Keratinocyte (primary cell): Measurements from ENCODE around the gene UPF3A. TPM values are rescaled to one million over a fixed set of nuclear protein-coding genes. Genes with fewer than 3 reads are reported as not detected.

Source experiments
- DNase-seq: peaks from one replicate; pipeline ENCODE4 v3.0.0-alpha.2; 2011; ENCODE audit warnings: low read depth, missing footprints, low spot score
- FAIRE-seq: peaks from 2 replicates; lab custom pipeline; 2011; peaks lifted over from hg19 to GRCh38; lab: Jason Lieb, UNC
- H2AFZ ChIP-seq: 2 replicates; pipeline ENCODE4 v1.6.0; 2012; ENCODE audit warnings: low read length, control low read depth, inconsistent platforms; ENCODE audit not compliant: control insufficient read depth
- H3K27ac ChIP-seq: 2 replicates; pipeline ENCODE4 v1.5.1; 2011; ENCODE audit warnings: low read length; ENCODE audit not compliant: control insufficient read depth, insufficient read depth
- H3K27me3 ChIP-seq: 3 replicates; pipeline ENCODE4 v1.6.0; 2011; ENCODE audit warnings: low read length; ENCODE audit not compliant: control insufficient read depth, insufficient read depth; ENCODE audit errors: extremely low read depth
- H3K36me3 ChIP-seq, 2 experiments: 2 replicates in 1 of 2; 3 replicates in 1 of 2; pipeline ENCODE4 v1.5.1; 2011; ENCODE audit warnings: low read length in 2 of 2, mild to moderate bottlenecking in 1 of 2; ENCODE audit not compliant: control insufficient read depth in 2 of 2, insufficient read depth in 2 of 2; ENCODE audit errors: extremely low read depth in 1 of 2
- H3K4me1 ChIP-seq: 3 replicates; pipeline ENCODE4 v1.5.1; 2011; ENCODE audit warnings: low read length; ENCODE audit not compliant: control insufficient read depth, insufficient read depth; ENCODE audit errors: extremely low read depth
- H3K4me2 ChIP-seq: 3 replicates; pipeline ENCODE4 v1.6.0; 2011; ENCODE audit warnings: low read depth, low read length; ENCODE audit not compliant: control insufficient read depth, insufficient read depth; ENCODE audit errors: extremely low read depth
- H3K4me3 ChIP-seq, 3 experiments: fragments of 200-600 bp in 1 of 3; sonication (generic) in 1 of 3; 2 replicates in 2 of 3; 3 replicates in 1 of 3; pipeline ENCODE4 v1.5.1; 2011 to 2016; ENCODE audit warnings: low read length in 3 of 3, mild to moderate bottlenecking in 3 of 3, control low read depth in 2 of 3, inconsistent platforms in 1 of 3, low read depth in 1 of 3, mixed read lengths in 1 of 3, mixed run types in 1 of 3, moderate library complexity in 1 of 3; ENCODE audit not compliant: control insufficient read depth in 2 of 3, insufficient read depth in 2 of 3; ENCODE audit errors: extremely low read depth in 1 of 3
- H3K79me2 ChIP-seq: 2 replicates; pipeline ENCODE4 v1.6.0; 2012; ENCODE audit warnings: low read length; ENCODE audit not compliant: control insufficient read depth, insufficient read depth
- H3K9ac ChIP-seq: 3 replicates; pipeline ENCODE4 v1.6.0; 2011; ENCODE audit warnings: low read length; ENCODE audit not compliant: control insufficient read depth, insufficient read depth; ENCODE audit errors: extremely low read depth
- H3K9me1 ChIP-seq: 3 replicates; pipeline ENCODE4 v1.6.0; 2011; ENCODE audit warnings: low read length; ENCODE audit not compliant: control insufficient read depth, insufficient read depth; ENCODE audit errors: extremely low read depth
- H3K9me3 ChIP-seq: 2 replicates; pipeline ENCODE4 v1.5.1; 2012; ENCODE audit warnings: low read depth, low read length; ENCODE audit not compliant: control insufficient read depth
- H4K20me1 ChIP-seq: 3 replicates; pipeline ENCODE4 v1.6.0; 2011; ENCODE audit warnings: low read length; ENCODE audit not compliant: control insufficient read depth, insufficient read depth; ENCODE audit errors: extremely low read depth
- CTCF ChIP-seq, 3 experiments: IDR thresholded peaks in 1 of 3; conservative IDR thresholded peaks in 1 of 3; optimal IDR thresholded peaks in 1 of 3; 2 replicates in 2 of 3; 3 replicates in 1 of 3; pipeline versions ENCODE3 to v1.5.1; 2011; ENCODE audit warnings: low read length in 3 of 3, mild to moderate bottlenecking in 3 of 3, moderate library complexity in 2 of 3, control low read depth in 1 of 3, inconsistent platforms in 1 of 3; ENCODE audit not compliant: insufficient read depth in 2 of 3; ENCODE audit errors: extremely low read depth in 1 of 3
- EZH2 ChIP-seq: IDR thresholded peaks from one replicate; pipeline ENCODE4 v1.6.1; 2012; ENCODE audit warnings: inconsistent platforms, mild to moderate bottlenecking, low read length, moderate library complexity
- dilution Hi-C: fragments of 300-500 bp; cut with MboI; formaldehyde crosslinking; loops from one replicate; pipeline ENCODE4 v1.7.0; 2020; ENCODE audit warnings: low sequenced_read_pairs; ENCODE audit not compliant: extremely low pct_ligation_motif_present
- polyA plus RNA-seq, 5 experiments: library from polyadenylated mRNA; depleted of rRNA in 3 of 5; stranded (reverse) in 3 of 5; stranded (forward) in 1 of 5; unstranded in 1 of 5; fragments of >200 nt; gene quantifications; 1 replicate in 1 of 5; 2 replicates in 3 of 5; 3 replicates in 1 of 5; pipeline versions ENCODE4 v1.2.1 to v1.2.3, GENCODE V29; 2011 to 2012; ENCODE audit warnings: missing spikeins in 2 of 5, low read depth in 1 of 5, low replicate concordance in 1 of 5

The UPF3A gene
- polyA plus RNA-seq, 1 donor (not counting 4 experiments of a cell fraction or from before 2014, with no cell fraction given): 60.8 TPM

GRCh38 chr13:114314074-114314912 is 32.9 kb downstream of the UPF3A start, which contains the start of gene CHAMP1:
TSS of gene CHAMP1 (plus strand) at chr13:114314503. CDS start at chr13:114323843, 9,340 bp downstream.
- Histone ChIP-seq H3K9me1 (no peaks in the 10 kb centered on the region), H3K9me3 (no peaks in the 10 kb centered on the region), H3K27ac (peak within 1 kb of the TSS; percentile 81), H2AFZ (peak within 1 kb of the TSS; percentile 58), H3K79me2 (peaks cover 49% of the 10 kb centered on the region), H3K9ac (peak within 1 kb of the TSS; percentile 81), H3K4me2 (peak within 1 kb of the TSS; percentile 91), H3K27me3 (no peaks in the 10 kb centered on the region), H3K4me3 (peak within 1 kb of the TSS; percentile 65 to 89 (median 84)), H4K20me1 (peaks cover 4% of the 10 kb centered on the region), H3K36me3 (no peaks in the 10 kb centered on the region), H3K4me1 (peaks cover 9% of the 10 kb centered on the region)
- FAIRE-seq (no peak), DNase-seq (peak; percentile 32)
- no peak for TF ChIP-seq CTCF (optimal IDR thresholded peaks at IDR 0.05 in 1 of 3, IDR thresholded peaks at IDR 0.05 in 1 of 3, conservative IDR thresholded peaks at IDR 0.05 in 1 of 3; ENCODE audit: extremely low read depth in 1 of 3, insufficient read depth in 2 of 3, low read length in 3 of 3)
- no peak for TF ChIP-seq EZH2
- dilution Hi-C loops: no loop called here

- Histone ChIP-seq H3K4me2 (peak overlapping the region; percentile 91), H3K27me3 (no peaks in the 10 kb centered on the region), H3K9ac (peak overlapping the region; percentile 81), H3K4me1 (peaks cover 9% of the 10 kb centered on the region), H2AFZ (peak overlapping the region; percentile 40), H3K79me2 (peaks cover 58% of the 10 kb centered on the region), H4K20me1 (peaks cover 4% of the 10 kb centered on the region), H3K4me3 (peak overlapping the region; percentile 65 to 89 (median 84)), H3K9me1 (no peaks in the 10 kb centered on the region), H3K27ac (peak overlapping the region; percentile 81), H3K36me3 (peaks cover 0 to 2% of the 10 kb centered on the region in 2 experiments), H3K9me3 (no peaks in the 10 kb centered on the region)
- DNase-seq (no peak), FAIRE-seq (no peak)
- dilution Hi-C loops: no loop called here
- no peak for TF ChIP-seq EZH2
- TF ChIP-seq CTCF (optimal IDR thresholded peaks at IDR 0.05 in 1 of 3, IDR thresholded peaks at IDR 0.05 in 1 of 3, conservative IDR thresholded peaks at IDR 0.05 in 1 of 3; ENCODE audit: extremely low read depth in 1 of 3, insufficient read depth in 2 of 3, low read length in 3 of 3): no peak
These were observed 33.8 kb downstream of the UPF3A start for GRCh38 chr13:114315074-114315785.
